HUES48 (cell line): ENCODE measurements around the gene CEP131.

Experiments used
- H3K27ac ChIP-seq: one replicate; pipeline ENCODE4 v1.7.0; 2013; ENCODE audit warnings: low read depth, low read length, inconsistent platforms
- H3K27me3 ChIP-seq: 2 replicates; pipeline ENCODE4 v1.6.1; 2013; ENCODE audit warnings: mild to moderate bottlenecking, low read length; ENCODE audit not compliant: control insufficient read depth, insufficient read depth
- H3K36me3 ChIP-seq: 2 replicates; pipeline ENCODE4 v1.6.1; 2013; ENCODE audit warnings: low read length; ENCODE audit not compliant: control insufficient read depth, insufficient read depth
- H3K4me1 ChIP-seq: 2 replicates; pipeline ENCODE4 v1.6.1; 2013; ENCODE audit warnings: mild to moderate bottlenecking, low read length; ENCODE audit not compliant: control insufficient read depth, insufficient read depth
- H3K4me3 ChIP-seq: 2 replicates; pipeline ENCODE4 v1.5.1; 2013; ENCODE audit warnings: mild to moderate bottlenecking, low read depth, low read length
- H3K9ac ChIP-seq: 2 replicates; pipeline ENCODE4 v1.6.1; 2013; ENCODE audit warnings: mild to moderate bottlenecking, low read depth, low read length, moderate library complexity
- H3K9me3 ChIP-seq: 2 replicates; pipeline ENCODE4 v1.6.1; 2013; ENCODE audit warnings: low read length; ENCODE audit not compliant: control insufficient read depth, insufficient read depth

The CEP131 gene

GRCh38 chr17:81222906-81223761, at the start of gene CEP131:
Gene CEP131 (minus strand): TSS chr17:81222965. CDS start chr17:81220056, 2,909 bp downstream.
- Histone ChIP-seq H3K4me3 (peak within 1 kb of the TSS; percentile 89), H3K27ac (peak within 1 kb of the TSS; percentile 50), H3K27me3 (no peaks in the 10 kb centered on the region; the same call in 1 of the 2 replicates), H3K9ac (peak within 1 kb of the TSS; percentile 82), H3K36me3 (peaks cover 10% of the 10 kb centered on the region), H3K4me1 (peaks cover 16% of the 10 kb centered on the region), H3K9me3 (no peaks in the 10 kb centered on the region)

DNA sequence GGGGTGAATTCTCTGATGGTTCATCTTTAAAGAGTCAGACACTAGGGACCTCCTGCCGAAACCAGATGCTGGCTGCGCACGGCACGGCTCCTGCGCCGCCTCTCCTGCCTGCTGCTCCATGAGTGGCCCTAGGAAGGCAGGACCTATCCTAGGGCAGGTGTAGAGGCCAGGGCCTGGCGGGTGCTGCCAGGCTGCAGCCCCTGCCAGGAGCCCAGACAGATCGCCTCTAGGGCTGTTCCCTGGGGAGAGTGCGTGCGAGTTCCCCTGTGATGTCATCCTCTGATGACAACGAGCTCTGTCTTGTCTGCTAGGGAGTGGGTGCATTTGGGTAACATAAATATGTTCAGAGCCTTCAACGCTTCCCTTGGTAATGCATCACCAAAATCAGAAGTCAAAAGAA, 48.5 kb upstream of the CEP131 start:
- Histone ChIP-seq H3K36me3 (peaks cover 41% of the 10 kb centered on the region), H3K27ac (no peak overlapping the region), H3K9me3 (no peaks in the 10 kb centered on the region), H3K4me3 (no peak overlapping the region), H3K9ac (no peak overlapping the region), H3K4me1 (no peaks in the 10 kb centered on the region), H3K27me3 (no peaks in the 10 kb centered on the region)

DNA sequence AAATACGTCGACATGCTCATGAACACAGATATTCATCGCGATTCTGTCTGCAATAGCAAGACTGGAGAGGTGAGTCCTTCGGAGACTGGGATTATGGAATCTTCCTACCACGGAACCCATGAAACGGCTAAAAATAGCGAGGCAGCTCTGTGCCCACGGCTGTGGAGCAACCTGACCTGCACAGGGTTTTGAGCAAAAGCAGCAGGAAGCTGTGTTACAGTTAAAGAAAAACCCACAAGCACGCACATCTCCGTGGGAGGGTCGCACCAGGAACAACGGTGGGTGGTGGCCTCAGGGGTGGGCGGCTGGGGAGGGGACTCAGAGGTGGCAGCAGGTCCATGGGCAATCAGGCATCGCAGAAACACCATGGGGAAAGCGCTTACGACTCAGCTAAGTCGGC, 47.5 kb upstream of the CEP131 start:
- peaks cover 35% of the 10 kb centered on the region for H3K36me3 ChIP-seq
- H3K27ac ChIP-seq = no peak overlapping the region
- H3K9ac ChIP-seq = no peak overlapping the region
- H3K4me1 ChIP-seq = no peaks in the 10 kb centered on the region
- H3K9me3 ChIP-seq = no peaks in the 10 kb centered on the region
- no peak overlapping the region for H3K4me3 ChIP-seq
- H3K27me3 ChIP-seq = no peaks in the 10 kb centered on the region

DNA sequence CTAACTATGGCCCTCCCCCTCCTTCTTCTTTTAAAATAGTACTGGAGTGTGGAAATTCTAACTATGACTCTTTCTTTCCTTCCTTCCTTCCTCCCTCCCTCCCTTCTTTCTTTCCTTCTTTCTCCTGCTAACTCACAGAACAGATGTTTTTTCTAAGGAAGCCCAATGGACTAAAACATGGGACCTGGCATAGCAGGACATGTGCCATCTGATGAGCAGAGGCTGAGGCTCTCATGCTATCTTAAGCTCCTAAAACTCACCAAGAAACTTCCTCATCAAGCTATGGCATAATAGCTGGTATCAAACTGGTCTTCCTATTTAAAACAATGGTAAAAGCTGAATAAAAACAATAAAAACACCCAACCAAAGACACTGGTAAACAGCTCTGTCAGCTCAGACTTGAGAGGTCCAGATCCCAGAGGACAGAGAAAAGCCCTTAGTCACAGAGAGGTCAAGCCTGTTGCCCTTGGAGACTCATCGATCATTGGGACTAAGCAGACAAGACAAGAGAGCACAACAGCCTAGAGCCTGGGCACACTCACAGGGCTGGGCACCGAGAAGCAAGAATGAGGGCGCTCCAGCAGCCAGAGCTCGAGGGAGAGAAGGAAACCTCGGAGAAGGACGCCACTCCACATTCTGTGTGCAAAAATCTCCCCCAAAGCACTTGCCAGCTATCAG, 44.8 kb upstream of the CEP131 start:
- peaks cover 21% of the 10 kb centered on the region for H3K36me3 ChIP-seq
- no peaks in the 10 kb centered on the region for H3K4me1 ChIP-seq
- no peak overlapping the region for H3K27ac ChIP-seq
- no peak overlapping the region for H3K4me3 ChIP-seq
- no peaks in the 10 kb centered on the region for H3K27me3 ChIP-seq
- no peaks in the 10 kb centered on the region for H3K9me3 ChIP-seq
- no peak overlapping the region for H3K9ac ChIP-seq

GRCh38 chr17:81265576-81265975, 42.8 kb upstream of the CEP131 start:
- Histone ChIP-seq H3K9ac (no peak overlapping the region), H3K4me3 (no peak overlapping the region), H3K36me3 (peaks cover 26% of the 10 kb centered on the region), H3K27ac (no peak overlapping the region), H3K9me3 (no peaks in the 10 kb centered on the region), H3K4me1 (no peaks in the 10 kb centered on the region), H3K27me3 (no peaks in the 10 kb centered on the region)

DNA sequence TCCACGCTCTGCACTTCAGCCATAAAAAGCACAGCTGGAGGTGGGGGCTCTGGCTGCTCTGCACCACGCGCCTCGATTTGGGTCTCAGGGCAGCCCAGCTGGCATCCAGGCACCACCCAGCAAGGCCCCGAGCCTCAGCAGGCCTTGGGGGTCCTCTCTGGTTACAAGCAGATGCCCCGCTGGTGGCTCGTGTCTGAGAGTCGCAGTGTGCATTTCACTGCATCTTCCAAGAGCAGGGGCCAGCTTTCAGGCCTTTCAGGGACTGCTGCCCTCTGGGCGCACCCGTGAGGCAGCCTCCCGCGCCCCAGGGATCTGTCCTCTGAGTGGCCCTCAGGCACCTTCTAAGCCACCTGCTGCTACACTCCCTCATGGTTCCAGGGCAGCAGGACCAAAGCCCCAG, 41.9 kb upstream of the CEP131 start:
- Histone ChIP-seq H3K27ac (no peak overlapping the region), H3K27me3 (no peaks in the 10 kb centered on the region), H3K4me1 (no peaks in the 10 kb centered on the region), H3K4me3 (no peak overlapping the region), H3K9ac (no peak overlapping the region), H3K36me3 (peaks cover 24% of the 10 kb centered on the region), H3K9me3 (no peaks in the 10 kb centered on the region)

DNA sequence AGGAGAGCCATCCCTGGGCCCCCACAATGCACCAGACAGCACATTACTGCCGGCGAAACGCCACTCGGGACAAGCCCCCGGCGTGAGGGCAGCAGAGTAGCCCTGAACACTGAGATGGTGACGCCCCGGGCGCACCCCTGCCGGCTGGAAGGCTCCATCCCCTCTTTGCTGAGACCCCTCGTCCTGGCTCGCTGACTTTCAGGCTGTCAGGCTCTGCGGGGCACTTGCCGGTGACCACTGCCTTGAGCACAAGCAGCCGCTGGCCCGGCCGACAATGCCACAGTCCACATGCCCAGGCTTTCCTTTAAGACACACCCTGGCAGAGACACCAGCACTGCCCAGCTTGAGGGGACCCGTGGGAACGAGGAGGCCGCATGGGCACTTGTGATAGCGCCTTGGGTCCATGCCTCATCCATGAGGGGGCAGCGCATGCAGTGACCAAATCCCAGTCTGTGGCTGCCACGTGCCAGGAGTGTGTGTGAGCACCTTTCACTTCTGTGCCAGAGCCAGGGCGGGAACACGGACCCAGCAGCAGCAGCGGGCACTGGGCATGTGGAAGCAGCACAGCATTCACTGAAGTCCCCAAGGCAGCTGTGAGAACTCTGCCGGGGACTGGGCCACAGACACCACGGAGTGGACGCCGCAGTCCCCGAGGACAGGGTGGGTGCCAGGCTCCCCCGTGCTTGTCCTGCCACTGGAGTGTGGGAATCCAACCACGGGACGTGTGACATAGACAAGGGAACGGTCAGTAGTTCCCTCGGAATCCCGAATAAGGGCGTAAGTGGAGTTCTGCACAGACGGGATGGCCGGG, 40.8 kb upstream of the CEP131 start:
- Histone ChIP-seq H3K4me3 (no peak overlapping the region), H3K4me1 (no peaks in the 10 kb centered on the region), H3K9me3 (no peaks in the 10 kb centered on the region), H3K27me3 (no peaks in the 10 kb centered on the region), H3K9ac (no peak overlapping the region), H3K27ac (no peak overlapping the region), H3K36me3 (peaks cover 26% of the 10 kb centered on the region)

- no peaks in the 10 kb centered on the region for H3K9me3 ChIP-seq
- H3K27me3 ChIP-seq = no peaks in the 10 kb centered on the region
- H3K27ac ChIP-seq = no peak overlapping the region
- H3K4me1 ChIP-seq = no peaks in the 10 kb centered on the region
- no peak overlapping the region for H3K9ac ChIP-seq
- H3K36me3 ChIP-seq = peaks cover 22% of the 10 kb centered on the region
- no peak overlapping the region for H3K4me3 ChIP-seq
Observed at GRCh38 chr17:81261582-81262336, 39.0 kb upstream of the CEP131 start.

DNA sequence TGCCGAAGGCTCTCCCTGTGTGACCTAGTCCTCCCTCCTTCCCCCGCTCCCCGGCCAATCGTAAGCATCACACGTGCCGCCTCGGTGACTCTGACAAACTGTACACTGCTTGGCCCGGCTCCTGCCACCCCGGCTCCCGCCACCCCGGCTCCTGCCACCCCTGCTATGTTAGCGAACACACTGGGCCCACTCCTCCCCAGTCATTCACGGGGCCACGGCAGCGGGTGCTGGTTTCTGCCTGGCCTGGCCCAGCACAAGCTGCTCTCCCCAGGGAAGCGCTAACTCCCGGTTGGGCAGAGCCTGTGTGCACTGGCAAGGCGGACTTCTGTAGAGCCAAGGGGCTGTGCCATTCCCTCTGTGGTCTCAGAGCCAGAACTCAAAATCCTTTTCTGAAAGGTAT, 38.3 kb upstream of the CEP131 start:
- H3K9ac ChIP-seq = no peak overlapping the region
- no peak overlapping the region for H3K4me3 ChIP-seq
- H3K27ac ChIP-seq = no peak overlapping the region
- no peaks in the 10 kb centered on the region for H3K27me3 ChIP-seq
- H3K4me1 ChIP-seq = no peaks in the 10 kb centered on the region
- no peaks in the 10 kb centered on the region for H3K9me3 ChIP-seq
- peaks cover 22% of the 10 kb centered on the region for H3K36me3 ChIP-seq

DNA sequence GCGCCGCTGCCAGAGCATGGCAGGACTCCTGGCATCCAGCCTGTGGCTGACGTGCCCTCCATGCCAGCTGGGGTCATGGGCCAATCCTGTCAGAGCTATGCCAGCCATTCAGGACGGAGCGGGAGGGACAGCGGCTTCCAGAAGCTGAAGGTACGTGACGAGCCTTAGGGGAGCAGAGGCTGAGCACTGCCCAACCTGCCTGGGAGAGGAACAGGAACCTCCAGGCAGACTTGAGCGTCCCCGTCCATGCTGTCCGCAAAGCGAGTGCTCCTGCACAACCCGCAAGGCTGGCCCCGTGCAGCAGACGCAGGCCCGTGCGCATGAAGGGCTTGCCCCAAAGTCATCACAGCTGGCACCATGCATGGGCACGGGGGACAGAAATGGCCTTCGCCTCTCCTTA, 37.9 kb upstream of the CEP131 start:
- no peaks in the 10 kb centered on the region for H3K9me3 ChIP-seq

More for the DNA sequence above, 37.9 kb upstream of the CEP131 start:
- peaks cover 22% of the 10 kb centered on the region for H3K36me3 ChIP-seq
- no peaks in the 10 kb centered on the region for H3K4me1 ChIP-seq
- H3K9ac ChIP-seq = no peak overlapping the region
- no peak overlapping the region for H3K4me3 ChIP-seq
- H3K27ac ChIP-seq = no peak overlapping the region
- H3K27me3 ChIP-seq = no peaks in the 10 kb centered on the region
